ENCODE results near the gene HES5. TPM values are rescaled to one million over a fixed set of nuclear protein-coding genes. Genes with fewer than 3 reads are reported as not detected.

The HES5 gene
- total and polyA plus RNA-seq, 2 of the 13 experiments (the other 11 are each of a cell fraction or from before 2014, with no cell fraction given), result not detected

- peak; percentile 54 for TF ChIP-seq THAP11 (CRISPR knock-in tag; IDR thresholded peaks at IDR 0.05)
- no peak for TF ChIP-seq NCOA1 (CRISPR knock-in tag; IDR thresholded peaks at IDR 0.05)
- TF ChIP-seq ZNF138 (CRISPR knock-in tag; IDR thresholded peaks at IDR 0.05; ENCODE audit: low read depth), result no peak
- TF ChIP-seq TEAD3 (CRISPR knock-in tag; optimal IDR thresholded peaks at IDR 0.05; ENCODE audit: borderline replicate concordance), result peak; percentile 61
- no peak for TF ChIP-seq NBN (conservative IDR thresholded peaks at IDR 0.05)
- TF ChIP-seq ZNF317 (CRISPR knock-in tag; IDR thresholded peaks at IDR 0.05), result peak; percentile 66; the same call in 1 of the 2 replicates
- peak; percentile 54; the same call in 1 of the 2 replicates for TF ChIP-seq MLX (CRISPR knock-in tag; IDR thresholded peaks at IDR 0.05)
- peak in 1 of 2 experiments; percentile 64; a peak in 2 of 4 replicates for TF ChIP-seq POLR2A (IDR thresholded peaks at IDR 0.05; ENCODE audit: insufficient read depth in 1 of 2, low read depth in 2 of 2, low read length in 2 of 2)
- TF ChIP-seq ZNF264 (CRISPR knock-in tag; IDR thresholded peaks at IDR 0.05), result peak; percentile 51; the same call in 1 of the 2 replicates
- TF ChIP-seq CBX5 (CRISPR knock-in tag; IDR thresholded peaks at IDR 0.05; ENCODE audit: borderline replicate concordance), result no peak
- no peak for TF ChIP-seq CREBL2 (CRISPR knock-in tag; IDR thresholded peaks at IDR 0.05; ENCODE audit: borderline replicate concordance)
Measured at GRCh38 chr1:2575801-2576663, 46.0 kb upstream of the HES5 start (continued).

GRCh38 chr1:2574350-2574749, 44.3 kb upstream of the HES5 start:
- POLR2A ChIA-PET, result no interaction called here
- 0 out of 2 replicates have a peak, but pooled peaks have one; percentile 14 for TF ChIP-seq MNT (IDR thresholded peaks at IDR 0.05)
- TF ChIP-seq ZNF564 (CRISPR knock-in tag; IDR thresholded peaks at IDR 0.05), result no peak
- TF ChIP-seq ZNF589 (CRISPR knock-in tag; conservative IDR thresholded peaks at IDR 0.05), result no peak
- TF ChIP-seq RARA (CRISPR knock-in tag; IDR thresholded peaks at IDR 0.05), result peak; percentile 74
- peak; percentile 46; the same call in 1 of the 2 replicates for TF ChIP-seq FOXA3 (CRISPR knock-in tag; IDR thresholded peaks at IDR 0.05)
- no peak for TF ChIP-seq BCLAF1 (IDR thresholded peaks at IDR 0.05)

More at GRCh38 chr1:2574350-2574749, 44.3 kb upstream of the HES5 start:
- Histone ChIP-seq H2AFZ (ENCODE audit: low read length) (no peak overlapping the region), H3K36me3 (replicated peaks in 1 of 2; ENCODE audit: control insufficient read depth in 1 of 2, insufficient read depth in 2 of 2, low read length in 2 of 2) (no peaks in the 10 kb centered on the region), H3K27ac (ENCODE audit: extremely low read length, insufficient read depth, low read length) (no peak overlapping the region), H4K20me1 (ENCODE audit: insufficient read depth, low read length) (no peaks in the 10 kb centered on the region), H3K9ac (ENCODE audit: insufficient read depth, low read depth, low read length) (no peak overlapping the region), H3K9me3 (ENCODE audit: low read length) (peaks cover 11% of the 10 kb centered on the region), H3K4me1 (ENCODE audit: insufficient read depth, low read length) (peaks cover 83% of the 10 kb centered on the region), H3K27me3 (ENCODE audit: control insufficient read depth in 1 of 2, insufficient read depth in 2 of 2, low read length in 2 of 2) (peaks cover 0 to 19% of the 10 kb centered on the region in 2 experiments; a peak in 2 of 5 replicates), H3K4me3 (replicated peaks in 1 of 3; ENCODE audit: insufficient read depth in 1 of 3, low read depth in 2 of 3, low read length in 3 of 3) (no peak overlapping the region), H3K79me2 (ENCODE audit: insufficient read depth, low read length) (no peaks in the 10 kb centered on the region), H3K4me2 (ENCODE audit: low read depth, low read length) (no peak overlapping the region)
- in situ Hi-C loops (cut with HindIII; ENCODE audit: extremely low pct_ligation_motif_present, low pct_unique_long_range_greater_than_20kb) (no loop called here), intact Hi-C loops (cut with micrococcal nuclease; ENCODE audit: unreplicated experiment) (no loop called here)
- CTCF ChIA-PET (ENCODE audit: low intra/inter-chr PET ratio, low total read pairs), result no interaction called here
- 29% methylated on average over 9 of the region's 9 CpGs for WGBS (ENCODE audit: low lambda C conversion rate)
- FAIRE-seq, result no peak
- BruUV-seq (replicated peaks), result no TSS peak
- ATAC-seq, result no peak
- no peak for DNase-seq (ENCODE audit: low spot score)

Measured in HepG2 (cell line).